ENCODE results near the gene BZW2. TPM values are rescaled to one million over a fixed set of nuclear protein-coding genes. Genes with fewer than 3 reads are reported as not detected.

Gene BZW2
- total and polyA plus RNA-seq, 2 of the 13 experiments (the other 11 are each of a cell fraction or from before 2014, with no cell fraction given), result 21.8 to 95.2 TPM

GRCh38 chr7:16715928-16716327 lies 69.9 kb downstream of the BZW2 start:
- Histone ChIP-seq H4K20me1 (ENCODE audit: insufficient read depth, low read length) (no peaks in the 10 kb centered on the region), H3K9me3 (ENCODE audit: low read length) (no peaks in the 10 kb centered on the region), H3K4me3 (replicated peaks in 1 of 3; ENCODE audit: insufficient read depth in 1 of 3, low read depth in 2 of 3, low read length in 3 of 3) (no peak overlapping the region), H3K79me2 (ENCODE audit: insufficient read depth, low read length) (no peaks in the 10 kb centered on the region), H3K9ac (ENCODE audit: insufficient read depth, low read depth, low read length) (no peak overlapping the region), H3K36me3 (replicated peaks in 1 of 2; ENCODE audit: control insufficient read depth in 1 of 2, insufficient read depth in 2 of 2, low read length in 2 of 2) (no peaks in the 10 kb centered on the region), H3K4me2 (ENCODE audit: low read depth, low read length) (no peak overlapping the region), H3K4me1 (ENCODE audit: insufficient read depth, low read length) (peaks cover 7% of the 10 kb centered on the region; the same call in 1 of the 2 replicates), H2AFZ (ENCODE audit: low read length) (no peak overlapping the region), H3K27ac (ENCODE audit: extremely low read length, insufficient read depth, low read length) (no peak overlapping the region), H3K27me3 (ENCODE audit: control insufficient read depth in 1 of 2, insufficient read depth in 2 of 2, low read length in 2 of 2) (no peaks in the 10 kb centered on the region)
- TF ChIP-seq ONECUT2 (CRISPR knock-in tag; IDR thresholded peaks at IDR 0.05) (no peak), MYNN (CRISPR knock-in tag; IDR thresholded peaks at IDR 0.05; ENCODE audit: low read depth) (no peak), XBP1 (CRISPR knock-in tag; IDR thresholded peaks at IDR 0.05) (no peak), ATF1 (CRISPR knock-in tag; IDR thresholded peaks at IDR 0.05) (no peak), RFX3 (CRISPR knock-in tag; IDR thresholded peaks at IDR 0.05) (no peak), ZNF263 (CRISPR knock-in tag; IDR thresholded peaks at IDR 0.05) (no peak), TFE3 (CRISPR knock-in tag; IDR thresholded peaks at IDR 0.05) (no peak), ZNF549 (CRISPR knock-in tag; IDR thresholded peaks at IDR 0.05) (no peak), SNAPC4 (CRISPR knock-in tag; IDR thresholded peaks at IDR 0.05) (no peak), GATAD2A (CRISPR knock-in tag; IDR thresholded peaks at IDR 0.05) (no peak), HOXA3 (CRISPR knock-in tag; IDR thresholded peaks at IDR 0.05) (no peak)
- BruUV-seq (replicated peaks), result no TSS peak
- FAIRE-seq (no peak), ATAC-seq (no peak), DNase-seq (ENCODE audit: low spot score) (no peak)
- intact Hi-C loops (cut with micrococcal nuclease; ENCODE audit: unreplicated experiment), result no loop called here
- POLR2A ChIA-PET, result no interaction called here
- CTCF ChIA-PET (ENCODE audit: low intra/inter-chr PET ratio, low total read pairs), result no interaction called here
- in situ Hi-C loops (cut with HindIII; ENCODE audit: extremely low pct_ligation_motif_present, low pct_unique_long_range_greater_than_20kb), result no loop called here
